IPS-20b (cell line): Measurements from ENCODE around the gene NAV1.
A peak's percentile ranks its signal among the peaks of the same experiment; 100 is the strongest.

ENCODE experiments used
- H3K27ac ChIP-seq: one replicate; pipeline ENCODE4 v1.5.1; 2013; ENCODE audit warnings: low read length
- H3K27me3 ChIP-seq: 2 replicates; pipeline ENCODE4 v1.6.1; 2013; ENCODE audit warnings: mild to moderate bottlenecking, low read length, inconsistent platforms; ENCODE audit not compliant: insufficient read depth
- H3K36me3 ChIP-seq: 2 replicates; pipeline ENCODE4 v1.6.1; 2013; ENCODE audit warnings: low read depth, mild to moderate bottlenecking, inconsistent platforms, low read length, moderate library complexity; ENCODE audit not compliant: insufficient read depth
- H3K4me1 ChIP-seq: 2 replicates; pipeline ENCODE4 v1.6.1; 2013; ENCODE audit warnings: mild to moderate bottlenecking, control low read depth, inconsistent platforms, low read length, moderate library complexity; ENCODE audit not compliant: insufficient read depth
- H3K4me3 ChIP-seq: 2 replicates; pipeline ENCODE4 v1.5.1; 2013; ENCODE audit warnings: mild to moderate bottlenecking, low read length, inconsistent platforms
- H3K9ac ChIP-seq: 2 replicates; pipeline ENCODE4 v1.6.1; 2013; ENCODE audit warnings: low read depth, mild to moderate bottlenecking, inconsistent platforms, low read length, moderate library complexity
- H3K9me3 ChIP-seq: 2 replicates; pipeline ENCODE4 v1.6.1; 2013; ENCODE audit warnings: mild to moderate bottlenecking, low read depth, low read length, inconsistent platforms; ENCODE audit not compliant: insufficient read depth

NAV1 gene

DNA sequence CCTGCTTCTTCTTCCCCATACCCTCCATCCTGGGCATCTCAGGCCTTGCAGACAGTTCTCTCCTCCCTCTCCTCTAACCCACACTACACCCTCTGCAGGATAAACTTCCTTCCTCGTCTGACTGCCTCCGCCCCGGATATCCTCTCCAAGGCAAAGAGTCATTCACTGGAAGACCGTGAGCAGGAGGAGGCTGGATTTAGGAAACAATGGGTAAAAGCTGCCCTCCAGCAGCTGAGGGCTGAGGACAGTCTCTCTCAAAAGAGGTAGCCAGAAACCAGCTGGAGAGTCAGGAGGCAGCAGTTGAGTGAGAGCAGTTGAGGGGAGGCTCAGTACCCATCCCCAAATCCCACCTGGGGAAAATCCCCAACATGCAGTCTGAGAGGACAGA lies 33.4 kb upstream of the NAV1 start:
- Histone ChIP-seq H3K36me3 (no peaks in the 10 kb centered on the region), H3K9me3 (no peaks in the 10 kb centered on the region), H3K4me1 (peaks cover 47% of the 10 kb centered on the region), H3K27me3 (peaks cover 34% of the 10 kb centered on the region), H3K4me3 (peak overlapping the region; percentile 61; the same call in 1 of the 2 replicates), H3K9ac (peak overlapping the region; percentile 28; the same call in 1 of the 2 replicates), H3K27ac (no peak overlapping the region)

- Histone ChIP-seq H3K4me1 (peaks cover 41% of the 10 kb centered on the region), H3K9ac (peak overlapping the region; percentile 17; the same call in 1 of the 2 replicates), H3K27ac (no peak overlapping the region), H3K27me3 (peaks cover 34% of the 10 kb centered on the region), H3K4me3 (peak overlapping the region; percentile 61; the same call in 1 of the 2 replicates), H3K36me3 (no peaks in the 10 kb centered on the region), H3K9me3 (no peaks in the 10 kb centered on the region)
These were observed 32.8 kb upstream of the NAV1 start for GRCh38 chr1:201506092-201506491.

GRCh38 chr1:201506557-201507359 lies 32.2 kb upstream of the NAV1 start, which contains the start of gene CSRP1:
TSS of gene CSRP1 (minus strand) at chr1:201507123. CDS start at chr1:201496303, 10,820 bp downstream.
- Histone ChIP-seq H3K4me3 (peak within 1 kb of the TSS; percentile 61; the same call in 1 of the 2 replicates), H3K9ac (peak within 1 kb of the TSS; percentile 47; the same call in 1 of the 2 replicates), H3K27me3 (peaks cover 34% of the 10 kb centered on the region), H3K9me3 (no peaks in the 10 kb centered on the region), H3K4me1 (peaks cover 41% of the 10 kb centered on the region), H3K36me3 (no peaks in the 10 kb centered on the region), H3K27ac (no peak within 1 kb of the TSS)

DNA sequence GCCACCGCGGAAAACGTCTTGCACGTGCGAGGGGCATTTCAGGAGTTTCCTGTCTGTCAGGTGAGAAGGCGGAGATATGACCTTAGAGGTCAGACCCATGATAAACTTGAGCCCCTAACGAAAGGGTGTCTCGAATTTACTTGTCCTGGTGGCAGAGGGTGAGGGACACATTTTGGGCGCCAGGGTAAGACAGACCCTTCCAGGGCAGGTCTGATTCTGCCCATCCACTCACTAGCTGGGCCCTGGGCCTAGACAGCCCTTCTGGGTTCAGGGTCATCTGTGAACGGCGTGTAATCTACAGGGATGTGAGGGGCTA lies 31.6 kb upstream of the NAV1 start:
- no peaks in the 10 kb centered on the region for H3K9me3 ChIP-seq
- no peak overlapping the region for H3K27ac ChIP-seq
- peak overlapping the region; percentile 61; the same call in 1 of the 2 replicates for H3K4me3 ChIP-seq
- peak overlapping the region; percentile 47; the same call in 1 of the 2 replicates for H3K9ac ChIP-seq
- peaks cover 34% of the 10 kb centered on the region for H3K27me3 ChIP-seq
- H3K4me1 ChIP-seq: peaks cover 43% of the 10 kb centered on the region
- no peaks in the 10 kb centered on the region for H3K36me3 ChIP-seq

- no peaks in the 10 kb centered on the region for H3K9me3 ChIP-seq
- no peak overlapping the region for H3K27ac ChIP-seq
- H3K36me3 ChIP-seq: no peaks in the 10 kb centered on the region
- no peak overlapping the region for H3K9ac ChIP-seq
- H3K27me3 ChIP-seq: peaks cover 34% of the 10 kb centered on the region
- no peak overlapping the region for H3K4me3 ChIP-seq
- H3K4me1 ChIP-seq: peaks cover 34% of the 10 kb centered on the region
These were observed 30.1 kb upstream of the NAV1 start for GRCh38 chr1:201508809-201509208.

- Histone ChIP-seq H3K36me3 (no peaks in the 10 kb centered on the region), H3K9ac (no peak overlapping the region), H3K9me3 (no peaks in the 10 kb centered on the region), H3K4me3 (no peak overlapping the region), H3K27me3 (peaks cover 34% of the 10 kb centered on the region), H3K27ac (no peak overlapping the region), H3K4me1 (peaks cover 28% of the 10 kb centered on the region; the same call in 1 of the 2 replicates)
These were observed 29.1 kb upstream of the NAV1 start for GRCh38 chr1:201509601-201510374.

DNA sequence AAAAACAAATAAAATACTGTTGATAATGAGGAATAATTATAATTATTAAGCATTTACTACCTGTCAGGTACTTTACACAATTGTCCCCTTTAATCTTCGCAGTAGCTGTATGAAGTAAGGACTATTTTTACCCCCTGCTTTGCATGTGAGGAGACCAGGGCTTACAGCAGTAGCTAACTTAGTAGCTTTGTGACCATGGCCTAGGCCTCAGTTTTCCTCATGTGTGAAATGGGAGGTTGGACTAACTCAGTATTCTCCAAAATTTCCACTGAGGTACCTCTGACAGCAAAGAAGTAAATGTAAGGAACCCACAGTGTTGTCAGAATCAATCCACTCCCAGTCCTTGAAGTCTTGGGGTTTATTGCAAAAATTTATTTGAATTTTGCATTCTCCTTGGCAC lies 28.2 kb upstream of the NAV1 start:
- H3K4me3 ChIP-seq: no peak overlapping the region
- H3K9ac ChIP-seq: no peak overlapping the region
- H3K36me3 ChIP-seq: no peaks in the 10 kb centered on the region
- peaks cover 30% of the 10 kb centered on the region for H3K27me3 ChIP-seq
- H3K4me1 ChIP-seq: peaks cover 20% of the 10 kb centered on the region; the same call in 1 of the 2 replicates
- H3K27ac ChIP-seq: no peak overlapping the region
- no peaks in the 10 kb centered on the region for H3K9me3 ChIP-seq

DNA sequence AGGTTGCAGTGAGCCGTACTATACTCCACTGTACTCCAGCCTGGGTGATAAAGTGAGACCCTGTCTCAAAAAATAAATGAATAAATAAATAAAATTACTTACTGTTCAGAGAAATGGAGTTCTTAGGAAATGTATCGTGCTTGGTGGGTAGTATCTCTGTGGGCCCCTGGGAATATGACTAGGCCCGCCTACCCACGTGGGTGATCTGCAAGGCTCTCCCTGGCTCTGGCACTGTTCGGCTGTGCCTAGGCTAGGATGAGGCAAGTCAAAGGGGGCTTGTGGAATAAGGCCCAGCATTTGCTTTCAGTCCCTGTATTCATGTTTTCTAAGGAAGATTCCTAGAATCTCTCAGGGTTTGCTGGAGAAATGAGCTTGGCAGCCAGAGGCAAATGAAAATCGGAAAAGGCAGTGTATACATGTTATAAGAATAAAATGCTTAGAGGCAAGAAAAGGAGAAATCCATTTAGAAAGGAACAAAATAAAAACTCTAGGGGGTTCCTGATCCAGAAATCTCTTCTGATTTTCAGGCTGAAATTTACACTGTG lies 27.5 kb upstream of the NAV1 start:
- Histone ChIP-seq H3K9me3 (no peaks in the 10 kb centered on the region), H3K9ac (peak overlapping the region; percentile 30), H3K27ac (no peak overlapping the region), H3K36me3 (no peaks in the 10 kb centered on the region), H3K4me3 (no peak overlapping the region), H3K27me3 (peaks cover 23% of the 10 kb centered on the region), H3K4me1 (peaks cover 13% of the 10 kb centered on the region; the same call in 1 of the 2 replicates)

GRCh38 chr1:201511941-201512539 lies 26.9 kb upstream of the NAV1 start:
- no peak overlapping the region; the same call in 1 of the 2 replicates for H3K4me3 ChIP-seq
- H3K9me3 ChIP-seq: no peaks in the 10 kb centered on the region
- H3K36me3 ChIP-seq: no peaks in the 10 kb centered on the region
- peaks cover 17% of the 10 kb centered on the region for H3K27me3 ChIP-seq
- H3K4me1 ChIP-seq: peaks cover 12% of the 10 kb centered on the region; the same call in 1 of the 2 replicates
- H3K9ac ChIP-seq: peak overlapping the region; percentile 30; the same call in 1 of the 2 replicates
- H3K27ac ChIP-seq: no peak overlapping the region

DNA sequence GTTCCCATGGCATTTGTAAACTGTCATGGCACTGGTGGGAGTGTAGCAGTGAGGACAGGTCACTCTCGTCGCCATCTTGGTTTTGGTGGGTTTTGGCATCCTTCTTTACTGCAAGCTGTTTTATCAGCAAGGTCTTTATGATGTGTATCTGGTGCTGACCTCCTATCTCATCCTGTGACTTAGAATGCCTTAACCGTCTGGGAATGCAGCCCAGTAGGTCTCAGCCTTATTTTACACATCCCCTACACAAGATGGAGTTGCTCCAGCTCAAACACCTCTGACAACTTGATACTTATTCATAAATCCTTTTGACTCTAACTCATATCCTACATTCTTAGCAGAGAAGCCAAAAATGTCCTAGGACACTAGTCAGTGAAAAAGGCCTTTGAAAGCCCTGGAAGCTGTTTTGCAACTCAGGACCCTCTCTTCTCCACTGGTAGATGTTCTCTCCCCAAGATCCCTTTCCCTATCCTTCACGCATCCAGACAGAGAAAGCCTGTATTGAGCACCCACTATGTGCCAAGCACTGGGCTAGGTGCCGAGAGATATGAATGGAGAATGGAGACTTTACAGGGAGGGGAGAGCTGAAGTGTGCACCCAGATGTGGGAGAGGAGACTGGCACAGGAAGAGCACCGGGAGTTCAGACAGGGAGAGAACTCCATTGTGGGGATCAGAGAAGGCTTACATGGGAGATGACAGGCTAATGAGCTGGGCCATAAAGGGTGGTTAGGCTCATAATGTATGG lies 25.3 kb upstream of the NAV1 start:
- peaks cover 12% of the 10 kb centered on the region; the same call in 1 of the 2 replicates for H3K4me1 ChIP-seq
- H3K27me3 ChIP-seq: peaks cover 2% of the 10 kb centered on the region; the same call in 1 of the 2 replicates
- H3K36me3 ChIP-seq: no peaks in the 10 kb centered on the region
- no peaks in the 10 kb centered on the region for H3K9me3 ChIP-seq
- H3K9ac ChIP-seq: no peak overlapping the region
- H3K27ac ChIP-seq: no peak overlapping the region
- no peak overlapping the region for H3K4me3 ChIP-seq

DNA sequence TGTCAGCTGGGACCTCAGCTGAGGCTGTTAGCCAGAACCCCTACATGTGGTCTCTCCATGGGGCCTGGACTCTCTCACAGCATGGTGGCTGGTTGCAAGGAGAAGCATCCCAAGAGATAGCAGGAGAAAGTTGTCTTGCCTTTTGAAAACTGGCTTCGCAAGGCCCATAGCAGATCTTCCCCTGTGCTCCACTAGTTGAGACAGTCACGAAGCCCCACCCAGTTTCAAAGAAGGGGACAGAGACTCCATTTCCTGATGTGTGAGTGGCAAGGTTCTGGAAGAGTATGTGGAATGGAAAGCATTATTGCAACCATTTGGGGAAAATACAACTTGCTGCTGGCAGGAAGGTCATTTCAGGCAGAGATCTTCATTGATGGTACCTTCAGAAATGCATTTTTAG lies 24.5 kb upstream of the NAV1 start:
- Histone ChIP-seq H3K36me3 (no peaks in the 10 kb centered on the region), H3K27ac (no peak overlapping the region), H3K27me3 (no peaks in the 10 kb centered on the region), H3K9me3 (no peaks in the 10 kb centered on the region), H3K4me1 (peaks cover 12% of the 10 kb centered on the region; the same call in 1 of the 2 replicates), H3K4me3 (no peak overlapping the region), H3K9ac (no peak overlapping the region)
